IMR-90 (cell line): ENCODE measurements around the gene MACF1. TPM values are rescaled to one million over a fixed set of nuclear protein-coding genes. Genes with fewer than 3 reads are reported as not detected.

Experiments
- ATAC-seq: fragments of 200-7000 bp; cut with Tn5 transposase; 2 replicates; pipeline ENCODE4 v1.9.1; 2020; ENCODE audit warnings: low read depth, mild to moderate bottlenecking, moderate library complexity
- BruUV-seq: library from RNA; stranded (reverse); fragments of 400-500 nt; replicated peaks from 2 replicates; lab custom pipeline; 2021; lab: Mats Ljungman, UMichigan
- CTCF ChIA-PET: fragments of 300-600 bp; formaldehyde crosslinking; extraction: SDS; loops from one replicate; lab custom pipeline; 2021; ENCODE audit warnings: antibody characterized with exemption; lab: Yijun Ruan, JAX
- POLR2A ChIA-PET: fragments of 300-600 bp; sonication (Branson Sonifier 250); formaldehyde crosslinking; loops from one replicate; lab custom pipeline; 2022; ENCODE audit warnings: antibody characterized with exemption; ENCODE audit not compliant: unreplicated experiment; lab: Charles Lee
- DNase-seq: peaks from one replicate; pipeline ENCODE4 v3.0.0; 2013
- H2AFZ ChIP-seq: replicated peaks from 2 replicates; pipeline ENCODE3; 2013; ENCODE audit warnings: low read length, mild to moderate bottlenecking; ENCODE audit not compliant: poor library complexity
- H2AK5ac ChIP-seq: 2 replicates; pipeline ENCODE4 v1.6.1; 2013; ENCODE audit warnings: low read depth, low read length, inconsistent platforms
- H2AK9ac ChIP-seq: replicated peaks from 2 replicates; pipeline ENCODE3; 2013; ENCODE audit warnings: mild to moderate bottlenecking, low read depth, low read length, moderate library complexity; ENCODE audit not compliant: poor library complexity
- H2BK120ac ChIP-seq: 2 replicates; pipeline ENCODE4 v1.6.1; 2013; ENCODE audit warnings: low read depth, low read length, inconsistent platforms
- H2BK15ac ChIP-seq: 3 replicates; pipeline ENCODE4 v1.6.1; 2013; ENCODE audit warnings: low read depth, low read length, inconsistent platforms
- H2BK20ac ChIP-seq: 2 replicates; pipeline ENCODE4 v1.6.1; 2013; ENCODE audit warnings: low read depth, mild to moderate bottlenecking, inconsistent platforms, low read length, moderate library complexity
- H2BK5ac ChIP-seq: 2 replicates; pipeline ENCODE4 v1.6.1; 2013; ENCODE audit warnings: mild to moderate bottlenecking, low read depth, low read length, inconsistent platforms; ENCODE audit not compliant: poor library complexity, severe bottlenecking
- H3K14ac ChIP-seq: replicated peaks from 2 replicates; pipeline ENCODE4 v1.6.1; 2013; ENCODE audit warnings: low read depth, low read length, inconsistent platforms
- H3K18ac ChIP-seq: 2 replicates; pipeline ENCODE4 v1.6.1; 2013; ENCODE audit warnings: low read depth, low read length, control low read depth
- H3K23ac ChIP-seq: 2 replicates; pipeline ENCODE4 v1.6.1; 2013; ENCODE audit warnings: low read depth, low read length, inconsistent platforms
- H3K27ac ChIP-seq: 2 replicates; pipeline ENCODE4 v1.5.1; 2013; ENCODE audit warnings: mild to moderate bottlenecking, control low read depth, low read length; ENCODE audit not compliant: insufficient read depth
- H3K27me3 ChIP-seq: 2 replicates; pipeline ENCODE4 v1.6.1; 2013; ENCODE audit warnings: low read length; ENCODE audit not compliant: control insufficient read depth, insufficient read depth
- H3K36me3 ChIP-seq: 2 replicates; pipeline ENCODE4 v1.6.1; 2013; ENCODE audit warnings: low read length, mixed read lengths; ENCODE audit not compliant: control insufficient read depth, insufficient read depth
- H3K4ac ChIP-seq: 2 replicates; pipeline ENCODE4 v1.6.1; 2013; ENCODE audit warnings: low read depth, low read length, inconsistent platforms
- H3K4me1 ChIP-seq: 2 replicates; pipeline ENCODE4 v1.6.1; 2013; ENCODE audit warnings: low read length, mixed read lengths; ENCODE audit not compliant: control insufficient read depth, insufficient read depth
- H3K4me2 ChIP-seq: 2 replicates; pipeline ENCODE4 v1.6.1; 2013; ENCODE audit warnings: low read depth, mild to moderate bottlenecking, control low read depth, low read length, moderate library complexity
- H3K4me3 ChIP-seq: 2 replicates; pipeline ENCODE4 v1.5.1; 2013; ENCODE audit warnings: low read depth, mild to moderate bottlenecking, control low read depth, low read length, moderate library complexity; ENCODE audit not compliant: insufficient read depth
- H3K56ac ChIP-seq: 2 replicates; pipeline ENCODE4 v1.6.1; 2013; ENCODE audit warnings: low read length, inconsistent platforms; ENCODE audit not compliant: insufficient read depth; ENCODE audit errors: extremely low read depth
- H3K79me1 ChIP-seq, 2 experiments: 2 replicates each; pipeline ENCODE4 v1.6.1; 2013; ENCODE audit warnings: low read length in 2 of 2, inconsistent platforms in 1 of 2, low read depth in 1 of 2
- H3K9ac ChIP-seq: 2 replicates; pipeline ENCODE4 v1.6.1; 2013; ENCODE audit warnings: low read depth, low read length, control low read depth
- H3K9me1 ChIP-seq: 2 replicates; pipeline ENCODE4 v1.6.1; 2013; ENCODE audit warnings: low read length, inconsistent platforms; ENCODE audit not compliant: insufficient read depth
- H3K9me3 ChIP-seq: 2 replicates; pipeline ENCODE4 v1.6.1; 2013; ENCODE audit warnings: low read length; ENCODE audit not compliant: control insufficient read depth, insufficient read depth
- H4K20me1 ChIP-seq: 2 replicates; pipeline ENCODE4 v1.6.1; 2013; ENCODE audit warnings: low read length, inconsistent platforms; ENCODE audit not compliant: insufficient read depth
- H4K5ac ChIP-seq: 2 replicates; pipeline ENCODE4 v1.6.1; 2013; ENCODE audit warnings: mild to moderate bottlenecking, low read depth, low read length, control low read depth
- H4K8ac ChIP-seq, 2 experiments: 2 replicates each; pipeline ENCODE4 v1.6.1; 2013; ENCODE audit warnings: low read depth in 2 of 2, low read length in 2 of 2, control low read depth in 1 of 2, inconsistent platforms in 1 of 2
- H4K91ac ChIP-seq: 2 replicates; pipeline ENCODE4 v1.6.1; 2013; ENCODE audit warnings: low read depth, low read length, inconsistent platforms; ENCODE audit not compliant: insufficient read depth
- BHLHE40 ChIP-seq: fragments of 150-350 bp; IDR thresholded peaks from 2 replicates; pipeline ENCODE4 v1.6.1; 2016; ENCODE audit warnings: mild to moderate bottlenecking, low read depth, low read length
- CEBPB ChIP-seq: IDR thresholded peaks from 2 replicates; pipeline ENCODE4 v1.6.1; 2012; ENCODE audit warnings: low read depth, low read length, improper control_type of control experiment
- CHD1 ChIP-seq: IDR thresholded peaks from 2 replicates; pipeline ENCODE4 v1.6.1; 2012; ENCODE audit warnings: low read depth, low read length, improper control_type of control experiment
- FOS ChIP-seq: fragments of 150-350 bp; IDR thresholded peaks from 2 replicates; pipeline ENCODE4 v1.6.1; 2016; ENCODE audit warnings: low read depth, low read length
- MAFK ChIP-seq: IDR thresholded peaks from 2 replicates; pipeline ENCODE4 v1.6.1; 2012; ENCODE audit warnings: low read depth, low read length, improper control_type of control experiment
- MAZ ChIP-seq: IDR thresholded peaks from 2 replicates; pipeline ENCODE4 v1.6.1; 2012; ENCODE audit warnings: low read depth, mild to moderate bottlenecking, low read length, improper control_type of control experiment, moderate library complexity, borderline replicate concordance
- POLR2A ChIP-seq: IDR thresholded peaks from 2 replicates; pipeline ENCODE4 v1.6.1; 2012; ENCODE audit warnings: mild to moderate bottlenecking, low read depth, low read length
- RAD21 ChIP-seq: IDR thresholded peaks from 2 replicates; pipeline ENCODE4 v1.6.1; 2012; ENCODE audit warnings: low read length, improper control_type of control experiment
- RCOR1 ChIP-seq: IDR thresholded peaks from 2 replicates; pipeline ENCODE4 v1.6.1; 2012; ENCODE audit warnings: mild to moderate bottlenecking, low read length, improper control_type of control experiment; ENCODE audit not compliant: insufficient replicate concordance
- RFX5 ChIP-seq: IDR thresholded peaks from 2 replicates; pipeline ENCODE4 v1.8.0; 2012; ENCODE audit warnings: low read depth, mild to moderate bottlenecking, low read length, moderate library complexity
- SMC3 ChIP-seq: fragments of 150-350 bp; IDR thresholded peaks from 2 replicates; pipeline ENCODE4 v1.6.1; 2016; ENCODE audit warnings: low read depth, mild to moderate bottlenecking, antibody characterized with exemption, low read length, moderate library complexity
- USF2 ChIP-seq: fragments of 150-350 bp; IDR thresholded peaks from 2 replicates; pipeline ENCODE4 v1.6.1; 2017; ENCODE audit warnings: mild to moderate bottlenecking, antibody characterized with exemption, low read length, low read depth
- WGBS, 2 experiments: methylation state at CpG; one replicate each; pipeline versions ENCODE4 v1.1.5 to v1.1.7; 2013; ENCODE audit warnings: missing lambda C conversion rate in 2 of 2; ENCODE audit not compliant: insufficient read length in 1 of 2; ENCODE audit errors: extremely low coverage in 2 of 2; 5-methylcytosine and 5-hydroxymethylcytosine counted together
- dilution Hi-C: fragments of 300-500 bp; cut with HindIII; formaldehyde crosslinking; loops from one replicate; pipeline ENCODE4 v1.14.3; 2018; ENCODE audit warnings: low sequenced_read_pairs; ENCODE audit not compliant: unreplicated experiment
- in situ Hi-C: fragments of 300-500 bp; cut with MboI; formaldehyde crosslinking; loops from 3 replicates; pipeline ENCODE4 v1.14.3; 2019; ENCODE audit warnings: low sequenced_read_pairs, inconsistent platforms, mixed read lengths
- intact Hi-C: fragments of 100-400 bp; cut with micrococcal nuclease; formaldehyde crosslinking; loops from 2 replicates; pipeline ENCODE4 v1.10.0; 2022
- polyA plus RNA-seq, 3 experiments: library from polyadenylated mRNA; depleted of rRNA; stranded (reverse); fragments of >200 nt; gene quantifications; 2 replicates each; pipeline ENCODE4 v1.2.3, GENCODE V29; 2012; ENCODE audit warnings: low replicate concordance in 1 of 3
- total RNA-seq: library from RNA; depleted of rRNA; stranded (reverse); fragments of >200 nt; gene quantifications from 2 replicates; pipeline ENCODE4 v1.2.3, GENCODE V29; 2012

Gene MACF1
- total and polyA plus RNA-seq, 2 of the 4 experiments (the other 2 are of a cell fraction) = 67.6 to 369 TPM

- Histone ChIP-seq H3K23ac (no peak overlapping the region), H3K18ac (no peak overlapping the region), H3K4me2 (no peak overlapping the region), H3K4ac (no peak overlapping the region), H3K9ac (no peak overlapping the region), H4K20me1 (no peaks in the 10 kb centered on the region), H3K27ac (no peak overlapping the region), H3K4me1 (no peaks in the 10 kb centered on the region), H3K9me1 (no peaks in the 10 kb centered on the region), H2AFZ (no peak overlapping the region), H3K56ac (no peak overlapping the region), H4K8ac (no peak overlapping the region), H4K91ac (no peak overlapping the region), H3K9me3 (no peaks in the 10 kb centered on the region), H2BK15ac (no peak overlapping the region), H2BK5ac (no peak overlapping the region), H2AK9ac (no peak overlapping the region), H3K79me1 (no peaks in the 10 kb centered on the region), H3K14ac (no peak overlapping the region), H2BK20ac (no peak overlapping the region), H3K36me3 (peaks cover 20% of the 10 kb centered on the region), H4K5ac (no peak overlapping the region), H2BK120ac (no peak overlapping the region), H2AK5ac (no peak overlapping the region), H3K4me3 (no peak overlapping the region), H3K27me3 (no peaks in the 10 kb centered on the region)
- DNase-seq (no peak), ATAC-seq (no peak)
- no TSS peak for BruUV-seq
- dilution Hi-C loops (no loop called here), in situ Hi-C loops (loop anchor here (25.0 kb wide), 1 partner anchor 663 kb away; the partner anchor contains the start of genes MYCBP and RRAGC), intact Hi-C loops (no loop called here)
- ChIA-PET CTCF (no interaction called here), POLR2A (no interaction called here)
- TF ChIP-seq RFX5 (no peak), CEBPB (no peak), SMC3 (no peak), BHLHE40 (no peak), RCOR1 (no peak), CHD1 (no peak), MAZ (no peak), FOS (no peak), POLR2A (no peak), USF2 (no peak), RAD21 (no peak), MAFK (no peak)
- WGBS, 2 experiments = 87% methylated on average over 9 of the region's 17 CpGs; no CpG with 5 or more reads in 1 of the 2 experiments
Measured at GRCh38 chr1:39525366-39526165, 321.1 kb downstream of the MACF1 start.
